WTC11 (cell line): ENCODE data around the gene ZNF253. TPM values are rescaled to one million over a fixed set of nuclear protein-coding genes. Genes with fewer than 3 reads are reported as not detected.
A peak's percentile ranks its signal among the peaks of the same experiment; 100 is the strongest.
"Not testable (repeated sequence)": the region's sequence is repeated elsewhere in the genome, so short reads cannot be mapped to it uniquely, and the experiment has no call there.

ENCODE experiments used
- ATAC-seq: fragments of 200-7000 bp; cut with Tn5 transposase; 2 replicates; pipeline ENCODE4 v1.10.0; 2021; ENCODE audit warnings: mild to moderate bottlenecking, moderate library complexity
- CTCF ChIA-PET: fragments of 300-600 bp; sonication (Branson Sonifier 250); formaldehyde crosslinking; loops from one replicate; lab custom pipeline; 2021; ENCODE audit warnings: antibody characterized with exemption; lab: Charles Lee
- POLR2A ChIA-PET: fragments of 350-600 bp; sonication (Branson Sonifier 250); formaldehyde crosslinking; loops from one replicate; lab custom pipeline; 2021; ENCODE audit warnings: antibody characterized with exemption; lab: Charles Lee
- DNase-seq: peaks from one replicate; pipeline ENCODE4 v3.0.0; 2021; ENCODE audit warnings: low spot score
- H3K27ac Mint-ChIP-seq: 2 replicates; pipeline ENCODE4 v1.8.0; 2021; ENCODE audit warnings: mixed read lengths
- H3K27me3 Mint-ChIP-seq: 2 replicates; pipeline ENCODE4 v1.8.0; 2021; ENCODE audit warnings: low read depth, mild to moderate bottlenecking, moderate library complexity, mixed read lengths
- H3K36me3 Mint-ChIP-seq: 2 replicates; pipeline ENCODE4 v1.8.0; 2021; ENCODE audit warnings: mixed read lengths
- H3K4me1 Mint-ChIP-seq: 2 replicates; pipeline ENCODE4 v1.8.0; 2022; ENCODE audit warnings: mixed read lengths
- H3K4me3 Mint-ChIP-seq: 2 replicates; pipeline ENCODE4 v1.8.0; 2021; ENCODE audit warnings: mild to moderate bottlenecking, moderate library complexity, mixed read lengths
- H3K9me3 Mint-ChIP-seq: 2 replicates; pipeline ENCODE4 v1.8.0; 2021; ENCODE audit warnings: mixed read lengths
- ARID4B ChIP-seq: sonication (generic); formaldehyde crosslinking; IDR thresholded peaks from 2 replicates; pipeline ENCODE4 v1.8.0; 2023; ENCODE audit warnings: missing genetic modification reagents, mild to moderate bottlenecking, borderline replicate concordance
- ATF6 ChIP-seq: sonication (generic); formaldehyde crosslinking; IDR thresholded peaks from 2 replicates; pipeline ENCODE4 v1.8.1; 2023; ENCODE audit warnings: mild to moderate bottlenecking, missing genetic modification reagents
- EMX1 ChIP-seq: fragments of 250-450 bp; sonication (Bioruptor Pico); IDR thresholded peaks from 2 replicates; pipeline ENCODE4 v1.8.0; 2021; ENCODE audit warnings: mild to moderate bottlenecking
- ERG ChIP-seq: fragments of 250-450 bp; sonication (Bioruptor Pico); IDR thresholded peaks from 2 replicates; pipeline ENCODE4 v1.8.0; 2021; ENCODE audit warnings: mild to moderate bottlenecking
- FOXJ3 ChIP-seq: sonication (generic); formaldehyde crosslinking; IDR thresholded peaks from 2 replicates; pipeline ENCODE4 v1.9.0; 2021; ENCODE audit warnings: missing genetic modification reagents, mild to moderate bottlenecking, borderline replicate concordance
- FOXK1 ChIP-seq: sonication (generic); formaldehyde crosslinking; IDR thresholded peaks from 2 replicates; pipeline ENCODE4 v1.8.0; 2022; ENCODE audit warnings: mild to moderate bottlenecking, moderate library complexity, missing genetic modification reagents
- FOXP1 ChIP-seq: sonication (generic); formaldehyde crosslinking; IDR thresholded peaks from 2 replicates; pipeline ENCODE4 v1.8.0; 2022; ENCODE audit warnings: missing genetic modification reagents, mild to moderate bottlenecking, moderate library complexity, borderline replicate concordance
- GABPB1 ChIP-seq: sonication (generic); formaldehyde crosslinking; IDR thresholded peaks from 2 replicates; pipeline ENCODE4 v1.8.1; 2023; ENCODE audit warnings: mild to moderate bottlenecking, missing genetic modification reagents
- MAX ChIP-seq: sonication (generic); formaldehyde crosslinking; IDR thresholded peaks from 2 replicates; pipeline ENCODE4 v1.8.0; 2022; ENCODE audit warnings: mild to moderate bottlenecking, missing genetic modification reagents
- MYBL2 ChIP-seq: sonication (generic); formaldehyde crosslinking; IDR thresholded peaks from 2 replicates; pipeline ENCODE4 v1.8.1; 2023; ENCODE audit warnings: mild to moderate bottlenecking, moderate library complexity, missing genetic modification reagents
- PRDM15 ChIP-seq: sonication (generic); formaldehyde crosslinking; IDR thresholded peaks from 2 replicates; pipeline ENCODE4 v1.8.0; 2022; ENCODE audit warnings: missing genetic modification reagents
- RORB ChIP-seq: fragments of 250-450 bp; sonication (Bioruptor Pico); IDR thresholded peaks from 2 replicates; pipeline ENCODE4 v1.9.0; 2021; ENCODE audit warnings: mild to moderate bottlenecking
- SMAD4 ChIP-seq: sonication (generic); formaldehyde crosslinking; IDR thresholded peaks from 2 replicates; pipeline ENCODE4 v1.8.0; 2022; ENCODE audit warnings: mild to moderate bottlenecking, missing genetic modification reagents
- SOX15 ChIP-seq: fragments of 250-450 bp; sonication (Bioruptor Pico); IDR thresholded peaks from 2 replicates; pipeline ENCODE4 v1.9.0; 2021; ENCODE audit warnings: mild to moderate bottlenecking
- USF1 ChIP-seq: sonication (generic); formaldehyde crosslinking; IDR thresholded peaks from 2 replicates; pipeline ENCODE4 v1.8.0; 2022; ENCODE audit warnings: mild to moderate bottlenecking, missing genetic modification reagents
- ZMAT4 ChIP-seq: fragments of 250-450 bp; sonication (Bioruptor Pico); IDR thresholded peaks from 2 replicates; pipeline ENCODE4 v1.9.0; 2021; ENCODE audit warnings: mild to moderate bottlenecking
- ZNF138 ChIP-seq: sonication (generic); formaldehyde crosslinking; conservative IDR thresholded peaks from 2 replicates; pipeline ENCODE4 v1.8.1; 2022; ENCODE audit warnings: mild to moderate bottlenecking, moderate library complexity, missing genetic modification reagents
- ZNF416 ChIP-seq: fragments of 250-450 bp; sonication (Bioruptor Pico); IDR thresholded peaks from 2 replicates; pipeline ENCODE4 v1.9.0; 2021; ENCODE audit warnings: mild to moderate bottlenecking, inconsistent platforms
- ZNF532 ChIP-seq: fragments of 250-450 bp; sonication (Bioruptor Pico); IDR thresholded peaks from 2 replicates; pipeline ENCODE4 v1.9.0; 2021; ENCODE audit warnings: mild to moderate bottlenecking, borderline replicate concordance
- total RNA-seq: library from RNA; stranded (reverse); gene quantifications from 3 replicates; pipeline ENCODE4 v1.2.3, GENCODE V29; 2021

The ZNF253 gene
- total RNA-seq, 1 experiment from 2014 or later: 43.6 TPM

- TF ChIP-seq ZNF532: no peak
- peak; percentile 62 for TF ChIP-seq ARID4B (CRISPR knock-in tag)
- TF ChIP-seq ZNF138 (CRISPR knock-in tag): no peak
- no peak for TF ChIP-seq ERG
- TF ChIP-seq MYBL2 (CRISPR knock-in tag): peak; percentile 49; the same call in 1 of the 2 replicates
- TF ChIP-seq ZMAT4 (CRISPR knock-in tag): no peak
- 0 out of 2 replicates have a peak, but pooled peaks have one; percentile 51 for TF ChIP-seq FOXK1 (CRISPR knock-in tag)
- TF ChIP-seq RORB (CRISPR knock-in tag): no peak
- TF ChIP-seq MAX (CRISPR knock-in tag): no peak
- TF ChIP-seq FOXJ3: no peak
- TF ChIP-seq EMX1 (CRISPR knock-in tag): peak; percentile 23; the same call in 1 of the 2 replicates
- TF ChIP-seq SMAD4 (CRISPR knock-in tag): 0 out of 2 replicates have a peak, but pooled peaks have one; percentile 14
- peak; percentile 91 for TF ChIP-seq USF1 (CRISPR knock-in tag)
- no peak for TF ChIP-seq ATF6 (CRISPR knock-in tag)
- no peak for TF ChIP-seq SOX15
- no peak for TF ChIP-seq GABPB1
- TF ChIP-seq FOXP1: 0 out of 2 replicates have a peak, but pooled peaks have one; percentile 54
- TF ChIP-seq ZNF416 (CRISPR knock-in tag): peak; percentile 70; the same call in 1 of the 2 replicates
- TF ChIP-seq PRDM15 (CRISPR knock-in tag): 0 out of 2 replicates have a peak, but pooled peaks have one; percentile 39
Measured at GRCh38 chr19:19900729-19901444, 35.2 kb downstream of the ZNF253 start, which contains the start of gene ZNF93 (continued).

GRCh38 chr19:19907551-19907950 is 41.9 kb downstream of the ZNF253 start:
- Mint-ChIP-seq H3K4me1 (peaks cover 62% of the 10 kb centered on the region), H3K36me3 (peaks cover 31% of the 10 kb centered on the region)
- H3K27me3 Mint-ChIP-seq: not testable (repeated sequence)

More at GRCh38 chr19:19907551-19907950, 41.9 kb downstream of the ZNF253 start:
- ATAC-seq, H3K4me3 Mint-ChIP-seq, DNase-seq, H3K9me3 Mint-ChIP-seq, H3K27ac Mint-ChIP-seq, POLR2A ChIA-PET: not testable (repeated sequence)
- CTCF ChIA-PET: interaction anchor here (0.6 kb wide), 1 partner anchor 164 kb away, joined by 5 read pairs; no protein-coding TSS in a partner anchor
